HFF-Myc (cell line): Measurements from ENCODE around the gene PIAS2.
"Not testable (repeated sequence)": the region's sequence is repeated elsewhere in the genome, so short reads cannot be mapped to it uniquely, and the experiment has no call there.

Source experiments
- DNase-seq: peaks from one replicate; pipeline ENCODE4 v3.0.0-alpha.2; 2011; ENCODE audit warnings: low read depth; ENCODE audit errors: extremely low read depth
- H3K4me3 ChIP-seq: replicated peaks from 2 replicates; pipeline ENCODE4 v1.5.1; 2011; ENCODE audit warnings: low read depth, mild to moderate bottlenecking, control low read depth, low read length
- CTCF ChIP-seq: IDR thresholded peaks from 2 replicates; pipeline ENCODE4 v1.5.1; 2012; ENCODE audit warnings: mild to moderate bottlenecking, low read depth, low read length, control low read depth; ENCODE audit errors: missing control alignments

PIAS2 gene, protein sequence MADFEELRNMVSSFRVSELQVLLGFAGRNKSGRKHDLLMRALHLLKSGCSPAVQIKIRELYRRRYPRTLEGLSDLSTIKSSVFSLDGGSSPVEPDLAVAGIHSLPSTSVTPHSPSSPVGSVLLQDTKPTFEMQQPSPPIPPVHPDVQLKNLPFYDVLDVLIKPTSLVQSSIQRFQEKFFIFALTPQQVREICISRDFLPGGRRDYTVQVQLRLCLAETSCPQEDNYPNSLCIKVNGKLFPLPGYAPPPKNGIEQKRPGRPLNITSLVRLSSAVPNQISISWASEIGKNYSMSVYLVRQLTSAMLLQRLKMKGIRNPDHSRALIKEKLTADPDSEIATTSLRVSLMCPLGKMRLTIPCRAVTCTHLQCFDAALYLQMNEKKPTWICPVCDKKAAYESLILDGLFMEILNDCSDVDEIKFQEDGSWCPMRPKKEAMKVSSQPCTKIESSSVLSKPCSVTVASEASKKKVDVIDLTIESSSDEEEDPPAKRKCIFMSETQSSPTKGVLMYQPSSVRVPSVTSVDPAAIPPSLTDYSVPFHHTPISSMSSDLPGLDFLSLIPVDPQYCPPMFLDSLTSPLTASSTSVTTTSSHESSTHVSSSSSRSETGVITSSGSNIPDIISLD

DNA sequence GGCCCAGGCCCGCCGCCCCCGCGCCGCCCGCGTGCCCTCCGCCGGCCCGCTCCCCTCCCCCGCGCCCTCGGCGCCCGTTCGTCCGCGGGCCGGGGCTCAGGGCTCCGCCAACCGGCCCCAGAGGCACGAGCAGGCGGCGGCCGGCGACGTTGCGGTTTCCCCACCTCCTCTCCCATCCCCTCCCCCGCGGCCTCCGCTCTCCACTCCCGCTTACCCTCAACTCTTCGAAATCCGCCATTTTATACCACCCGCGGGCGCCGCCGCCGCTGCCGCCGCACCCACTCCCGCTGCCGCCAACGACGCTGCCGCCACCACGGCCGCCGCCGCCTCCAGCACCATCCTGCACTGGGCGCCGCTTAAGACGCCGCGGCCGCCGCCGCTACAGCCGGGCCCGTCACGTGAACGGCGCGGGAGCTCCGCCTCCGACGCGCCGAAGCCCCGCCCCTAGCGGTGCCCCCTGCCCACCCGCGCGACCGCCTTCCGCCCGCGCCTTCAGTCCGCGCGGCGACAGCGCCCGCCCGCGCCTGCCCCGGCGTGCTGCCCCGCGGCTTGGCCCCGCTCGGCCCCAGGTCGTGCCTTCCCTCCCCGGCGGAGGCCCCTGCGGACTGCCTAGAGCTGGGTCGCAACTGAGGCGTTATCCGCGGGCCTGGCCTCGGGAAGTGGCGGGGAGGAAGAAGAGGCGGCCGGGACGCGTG, at the start of gene PIAS2, which contains the start of gene KATNAL2:
PIAS2 (minus strand) TSS at position 400 of the 695 bp plus-strand sequence; CDS start at position 238, 162 bp downstream.
KATNAL2 (plus strand) TSS at position 495 of the 695 bp plus-strand sequence. CDS start 29,271 bp downstream, outside the sequence.
- TF ChIP-seq CTCF: no peak
- DNase-seq: no peak
- H3K4me3 ChIP-seq: peak within 1 kb of the TSS; percentile 53

- not testable (repeated sequence) for DNase-seq, H3K4me3 ChIP-seq
These were observed 49.0 kb upstream of the PIAS2 start for GRCh38 chr18:46966266-46966665.

- DNase-seq, H3K4me3 ChIP-seq: not testable (repeated sequence)
These were observed 47.4 kb upstream of the PIAS2 start for GRCh38 chr18:46964579-46965293.

- not testable (repeated sequence) for DNase-seq, H3K4me3 ChIP-seq
These were observed 46.6 kb upstream of the PIAS2 start for GRCh38 chr18:46963656-46964578.

- no peak for TF ChIP-seq CTCF
- H3K4me3 ChIP-seq: no peak overlapping the region
- no peak for DNase-seq
These were observed 40.9 kb upstream of the PIAS2 start for GRCh38 chr18:46958209-46958608.

DNA sequence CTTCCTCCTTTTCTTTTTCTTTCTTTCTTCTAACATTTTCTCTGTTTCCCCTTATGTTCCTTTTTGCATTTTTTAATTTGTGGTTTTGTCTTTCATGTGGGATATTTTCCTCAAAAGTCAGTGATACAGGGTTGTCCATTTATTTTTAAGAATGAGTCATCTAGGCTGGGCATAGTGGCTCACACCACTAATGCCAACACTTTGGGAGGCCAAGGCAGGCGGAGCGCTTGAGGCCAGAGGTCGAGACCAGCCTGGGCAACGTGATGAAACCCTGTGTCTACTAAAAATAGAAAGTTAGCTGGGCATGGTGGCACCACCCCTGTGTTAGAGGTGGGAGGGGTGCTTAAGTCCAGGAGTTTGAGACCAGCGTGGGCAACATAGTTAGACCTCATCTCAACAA, 35.9 kb upstream of the PIAS2 start:
- no peak overlapping the region for H3K4me3 ChIP-seq
- DNase-seq: no peak
- no peak for TF ChIP-seq CTCF

DNA sequence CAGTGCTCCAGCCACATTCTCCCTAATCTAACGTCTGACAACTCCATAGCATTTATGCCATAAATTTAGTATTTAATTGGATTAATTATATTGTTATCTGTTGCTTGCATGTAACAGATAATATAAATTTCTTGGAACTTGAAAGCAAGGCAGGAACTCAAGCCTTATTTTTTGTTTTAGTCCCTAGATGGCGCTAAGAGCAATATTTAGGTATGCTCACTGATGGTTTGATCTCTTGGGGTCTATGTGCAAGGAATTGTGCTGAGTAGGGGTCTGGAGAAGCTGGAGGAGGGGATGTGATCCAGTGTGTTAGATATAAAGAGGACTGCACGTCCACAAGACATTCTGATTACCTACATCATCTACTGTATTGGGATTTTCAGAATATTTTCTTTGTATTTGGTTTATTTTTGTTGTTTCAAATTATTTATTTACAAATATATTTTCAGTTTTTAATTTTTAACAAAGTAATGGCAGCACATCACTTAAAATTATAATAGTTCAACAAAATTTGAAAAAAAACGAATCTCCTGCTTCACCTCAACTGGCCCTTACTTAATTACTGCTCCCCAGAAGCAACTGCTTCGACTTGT, 32.9 kb upstream of the PIAS2 start:
- TF ChIP-seq CTCF: peak; percentile 50
- DNase-seq: no peak

More for the DNA sequence above, 32.9 kb upstream of the PIAS2 start:
- no peak overlapping the region for H3K4me3 ChIP-seq
